ENCODE results near the gene NDUFB2.
"Not testable (repeated sequence)": the region's sequence is repeated elsewhere in the genome, so short reads cannot be mapped to it uniquely, and the experiment has no call there.

Gene NDUFB2

DNA sequence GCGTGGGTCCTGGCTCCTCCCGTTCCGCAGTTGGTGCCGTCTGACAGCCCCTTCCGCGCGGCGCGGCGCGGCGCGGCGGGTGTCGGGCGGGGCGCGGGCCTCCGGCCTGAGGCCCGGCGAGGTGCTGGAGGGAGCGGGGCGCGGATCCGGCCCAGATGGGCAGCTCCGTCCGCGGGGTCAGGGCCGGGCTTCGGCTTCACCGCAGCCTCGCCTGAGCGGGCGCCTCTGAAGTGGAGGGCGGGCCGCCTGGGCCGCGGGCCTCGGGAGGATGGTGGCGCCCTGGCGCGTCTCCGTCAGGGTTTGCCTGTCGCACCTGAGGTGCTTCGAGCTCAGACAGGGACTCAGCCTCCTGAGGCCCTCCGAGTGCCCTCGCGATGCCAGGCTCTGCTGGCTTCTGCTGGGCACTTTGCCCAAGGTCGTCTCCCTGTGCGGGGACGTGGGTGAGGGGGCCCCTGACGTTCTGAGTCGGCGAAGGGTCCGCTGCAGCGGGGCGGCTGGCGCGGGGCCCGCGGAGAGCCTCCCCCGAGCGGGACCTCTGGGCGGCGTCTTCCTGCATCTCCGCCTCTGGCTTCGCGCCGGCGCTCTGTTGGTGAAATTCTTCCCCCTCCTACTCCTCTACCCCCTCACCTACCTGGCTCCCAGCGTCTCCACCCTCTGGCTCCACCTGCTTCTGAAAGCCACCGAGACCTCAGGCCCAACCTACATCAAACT is 23.3 kb upstream of the NDUFB2 start:
- DNase-seq = no peak

DNA sequence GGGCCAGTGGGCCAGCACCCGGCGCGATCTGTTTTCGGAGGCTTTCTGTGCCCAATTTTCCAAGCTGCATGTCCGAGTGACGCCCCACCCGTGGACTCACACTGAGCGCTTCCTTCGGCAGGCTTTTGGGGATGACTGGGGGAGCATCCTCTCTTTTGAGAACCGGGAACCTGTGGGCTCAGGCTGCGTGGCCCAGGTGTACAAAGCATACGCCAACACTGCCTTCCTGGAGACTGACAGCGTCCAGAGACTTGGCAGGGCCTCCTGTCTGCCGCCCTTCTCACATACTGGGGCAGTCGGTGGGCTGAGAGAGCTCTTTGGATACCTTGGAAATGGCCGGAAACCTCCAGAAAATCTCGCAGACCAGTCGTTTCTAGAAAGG is 22.7 kb upstream of the NDUFB2 start:
- no peak for DNase-seq

DNA sequence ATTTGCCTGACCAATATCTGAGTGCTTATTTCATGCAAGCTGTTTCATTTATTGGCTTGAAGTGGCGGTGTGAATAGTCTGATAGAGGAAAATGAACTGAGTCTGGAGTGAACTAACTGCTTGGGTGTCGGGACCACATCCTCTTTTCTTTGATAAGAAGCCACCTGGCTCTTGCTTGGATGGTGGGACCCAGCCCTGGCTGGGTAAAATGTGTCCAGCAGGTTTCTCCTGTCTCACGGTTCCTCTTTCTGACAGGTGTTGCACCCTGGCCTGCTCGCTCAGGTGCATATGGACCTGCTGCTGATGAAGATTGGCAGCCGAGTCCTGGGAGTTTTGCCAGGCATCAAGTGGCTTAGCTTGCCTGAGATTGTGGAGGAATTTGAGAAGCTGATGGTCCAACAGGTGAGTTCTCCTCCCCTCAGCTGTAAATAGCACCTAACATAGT is 22.1 kb upstream of the NDUFB2 start:
- no peak for DNase-seq

DNA sequence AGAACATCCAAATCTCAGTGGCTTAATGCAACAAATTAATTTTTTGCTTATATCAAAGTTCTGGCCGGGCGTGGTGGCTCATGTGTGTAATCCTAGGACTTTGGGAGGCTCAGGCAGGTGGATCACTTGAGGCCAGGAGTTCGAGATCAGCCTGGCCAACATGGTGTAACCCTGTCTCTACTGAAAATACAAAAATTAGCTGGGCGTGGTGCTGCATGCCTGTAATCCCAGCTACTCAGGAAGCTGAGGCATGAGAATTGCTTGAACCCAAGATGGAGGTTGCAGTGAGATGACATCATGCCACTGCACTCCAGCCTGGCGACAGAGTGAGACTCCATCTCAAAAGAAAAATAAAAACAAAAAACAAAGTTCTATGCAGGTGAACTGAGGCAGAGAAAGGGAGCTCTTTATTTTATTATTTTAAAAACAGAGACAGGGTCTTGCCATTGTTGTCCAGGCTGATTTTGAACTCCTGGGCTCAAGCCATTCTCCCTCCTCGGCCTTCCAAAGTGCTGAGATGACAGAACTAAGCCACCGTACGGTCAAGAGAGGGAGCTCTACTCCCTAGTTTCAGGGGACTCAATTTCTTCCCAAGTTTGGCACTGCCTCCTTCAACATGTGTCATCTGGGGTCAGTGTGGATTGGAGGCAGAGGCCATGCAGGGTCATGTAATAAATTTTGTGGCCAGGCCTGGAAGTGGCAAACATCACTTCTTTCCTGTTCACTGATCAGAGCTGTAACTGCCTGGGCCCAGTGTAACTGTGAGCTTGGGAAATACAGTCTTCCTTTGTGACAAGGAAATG is 21.4 kb upstream of the NDUFB2 start:
- DNase-seq = peak; percentile 87 to 93

DNA sequence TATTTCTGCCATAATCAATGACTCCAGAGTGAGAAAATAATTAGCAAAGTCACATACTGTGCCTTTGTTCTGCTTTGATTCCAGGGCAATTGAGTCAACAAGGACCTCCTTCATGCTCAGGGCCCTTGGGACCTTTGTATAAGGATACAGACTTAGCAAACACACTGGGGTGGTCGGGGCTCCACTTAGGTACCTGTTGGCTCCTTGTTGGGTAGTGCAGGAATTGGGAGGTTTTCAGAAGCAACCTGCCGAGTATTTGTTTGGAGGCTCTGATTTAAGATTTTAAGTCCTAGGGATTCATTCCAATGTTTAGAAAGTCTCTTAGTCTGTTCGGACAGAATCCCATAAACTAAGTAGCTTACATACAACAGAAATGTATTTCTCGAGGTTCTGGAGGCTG is 20.8 kb upstream of the NDUFB2 start:
- no peak for DNase-seq

DNA sequence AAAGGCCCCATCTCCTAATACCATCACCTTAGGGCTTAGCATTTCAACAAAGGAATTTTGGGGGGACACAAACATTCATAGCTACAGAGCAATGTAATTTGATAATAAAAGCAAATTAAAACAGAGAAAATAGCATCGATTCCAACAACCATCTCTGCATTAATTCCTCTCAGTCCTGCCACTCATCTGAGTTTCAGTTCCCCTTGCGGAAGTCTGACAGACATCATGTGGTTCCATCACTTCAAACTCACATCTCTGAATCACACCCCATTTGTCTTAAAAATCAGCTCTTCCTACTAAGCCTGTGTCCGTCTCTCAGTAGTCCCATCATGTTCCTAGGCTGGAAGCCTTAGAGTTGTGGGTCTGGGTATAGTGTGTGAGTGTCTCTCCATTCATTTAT is 20.2 kb upstream of the NDUFB2 start:
- DNase-seq = no peak

DNA sequence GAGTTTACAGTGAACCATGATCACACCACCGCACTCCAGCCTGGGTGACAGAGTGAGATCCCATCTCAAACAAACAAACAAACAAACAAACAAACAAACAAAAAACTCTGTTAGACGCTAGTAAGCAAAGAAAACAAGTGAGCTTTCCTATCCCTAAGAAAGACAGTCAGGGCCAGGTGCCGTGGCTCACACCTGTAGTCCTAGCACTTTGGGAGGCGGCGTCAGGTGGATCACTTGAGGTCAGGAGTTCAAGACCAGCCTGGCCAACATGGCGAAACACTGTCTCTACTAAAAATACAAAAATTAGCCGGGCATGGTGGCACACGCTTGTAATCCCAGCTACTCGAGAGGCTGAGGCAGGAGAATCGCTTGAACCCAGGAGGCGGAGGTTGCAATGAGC is 19.6 kb upstream of the NDUFB2 start:
- DNase-seq = not testable (repeated sequence)

DNA sequence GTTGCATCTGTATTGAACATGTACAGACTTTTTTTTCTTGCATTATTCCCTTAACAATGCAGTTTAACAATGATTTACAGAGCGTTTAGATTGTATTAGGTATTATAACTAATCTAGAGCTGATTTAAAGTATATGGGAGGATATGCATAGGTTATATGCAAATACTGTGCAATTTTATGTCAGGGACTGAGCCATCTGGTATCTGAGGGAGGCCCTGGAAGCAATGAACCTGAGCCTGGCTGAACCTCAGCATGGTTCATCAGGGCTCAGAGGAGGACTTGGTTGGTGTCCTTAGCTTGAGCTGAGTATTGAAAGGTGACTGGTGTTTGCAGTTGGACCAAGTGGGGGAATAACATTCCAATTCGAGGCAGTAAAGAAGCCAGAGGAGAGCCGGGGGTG is 19.0 kb upstream of the NDUFB2 start:
- DNase-seq = no peak

DNA sequence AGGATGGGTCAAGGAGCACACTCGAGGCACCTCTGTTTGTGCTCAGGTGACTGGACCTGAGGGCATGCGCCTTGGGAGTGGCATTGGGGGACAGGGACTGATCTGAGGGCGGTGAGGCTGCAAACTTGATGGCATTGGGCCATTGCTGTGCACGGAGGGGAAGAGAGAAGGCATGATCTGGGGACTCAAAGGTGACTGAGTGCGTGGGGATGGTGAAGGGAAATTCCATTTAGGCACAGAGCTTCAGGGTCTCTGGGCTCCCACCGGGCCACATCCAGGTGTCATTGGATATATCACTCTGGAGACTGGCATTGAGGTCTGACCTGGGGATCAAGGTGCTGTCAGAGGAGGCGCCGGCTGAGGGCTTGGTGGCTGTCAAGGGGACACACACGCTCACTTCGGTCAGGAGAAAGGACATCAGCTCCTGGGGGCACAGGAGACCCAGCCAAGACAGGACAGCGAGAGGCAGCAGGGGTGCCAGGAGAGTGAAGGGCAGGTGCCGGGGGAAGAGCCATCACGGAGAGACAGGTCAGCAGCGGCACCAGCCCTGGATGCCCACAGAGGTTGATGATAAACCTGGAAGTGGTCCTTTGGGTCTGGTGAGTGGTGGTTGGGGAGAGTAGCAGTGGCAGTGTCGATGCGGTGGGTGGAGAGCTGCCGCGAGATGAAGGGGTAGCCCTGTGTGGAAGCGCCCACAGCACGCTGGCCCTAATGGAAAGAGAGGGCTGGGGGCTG is 18.3 kb upstream of the NDUFB2 start:
- no peak for DNase-seq

DNA sequence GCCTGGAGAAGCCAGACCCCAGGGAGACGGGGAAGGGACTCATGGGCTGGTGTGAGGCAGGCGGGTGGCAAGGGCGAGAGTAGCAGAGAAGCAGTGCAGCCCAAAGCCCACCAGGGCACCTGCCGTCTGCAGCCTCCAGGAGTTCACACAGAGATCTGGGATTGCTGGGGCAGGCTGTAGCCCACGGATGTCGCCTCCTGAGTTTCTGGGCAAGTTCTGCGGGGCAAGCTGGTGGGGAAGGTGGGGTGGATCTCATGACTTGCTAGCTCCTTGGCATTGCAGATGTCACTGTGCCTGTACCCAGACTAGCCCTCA is 17.7 kb upstream of the NDUFB2 start:
- no peak for DNase-seq

DNA sequence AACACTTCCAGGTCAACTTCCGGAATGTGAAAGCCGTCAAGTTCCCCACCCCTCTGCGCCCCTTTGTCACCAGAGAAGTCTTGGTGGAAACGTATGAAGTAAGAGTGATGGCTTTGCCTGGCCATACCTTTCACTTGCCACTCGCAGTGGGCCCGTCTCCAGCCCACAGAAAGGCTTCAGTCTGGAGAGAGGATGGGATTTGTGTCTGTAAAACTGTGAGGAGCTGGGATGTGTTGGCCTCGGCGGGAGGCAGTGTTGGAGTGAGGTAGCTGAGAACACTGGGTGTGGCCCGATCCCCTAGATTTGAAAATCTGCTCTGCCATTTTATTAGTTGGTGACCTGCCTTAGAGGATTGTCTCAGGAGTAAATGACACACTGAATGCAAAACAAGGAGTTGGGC is 17.3 kb upstream of the NDUFB2 start:
- no peak for DNase-seq

DNA sequence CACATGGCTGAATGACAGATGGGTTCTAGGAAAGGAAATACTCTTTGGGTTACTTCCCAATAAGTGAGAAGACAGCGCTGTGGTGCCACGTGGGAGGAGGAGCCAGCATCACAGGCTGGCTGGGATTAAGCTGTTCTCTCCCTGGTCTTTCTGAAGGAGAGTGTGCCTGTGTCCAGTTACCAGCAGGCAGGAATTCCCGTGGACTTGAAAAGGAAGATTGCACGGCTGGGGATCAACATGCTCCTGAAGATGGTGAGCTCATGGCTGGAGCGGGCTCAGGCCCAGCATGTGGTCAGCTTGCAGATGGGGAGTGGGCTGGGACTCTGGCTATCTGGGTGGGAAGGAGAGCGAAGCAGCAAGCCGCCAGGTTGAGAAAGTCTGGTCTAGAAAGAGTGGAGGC is 15.6 kb upstream of the NDUFB2 start:
- no peak for DNase-seq

DNA sequence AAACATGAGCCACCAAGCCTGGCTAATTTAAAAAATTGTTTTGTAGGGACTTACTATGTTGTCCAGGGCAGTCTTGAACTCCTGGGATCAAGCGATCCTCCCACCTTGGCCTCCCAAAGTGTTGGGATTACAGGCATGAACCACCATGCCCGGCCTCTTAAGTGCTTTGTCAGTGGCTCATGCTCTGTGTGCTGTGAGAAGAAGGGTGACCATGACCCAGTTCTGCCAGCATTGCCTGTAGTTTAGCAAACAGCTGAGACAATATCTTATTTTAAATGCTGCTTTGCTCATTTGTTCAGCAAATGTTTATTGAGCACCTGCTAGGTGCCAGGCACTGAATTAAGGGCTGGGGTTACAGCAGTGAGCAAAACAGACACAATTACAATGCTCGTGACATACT is 14.7 kb upstream of the NDUFB2 start:
- no peak for DNase-seq

DNA sequence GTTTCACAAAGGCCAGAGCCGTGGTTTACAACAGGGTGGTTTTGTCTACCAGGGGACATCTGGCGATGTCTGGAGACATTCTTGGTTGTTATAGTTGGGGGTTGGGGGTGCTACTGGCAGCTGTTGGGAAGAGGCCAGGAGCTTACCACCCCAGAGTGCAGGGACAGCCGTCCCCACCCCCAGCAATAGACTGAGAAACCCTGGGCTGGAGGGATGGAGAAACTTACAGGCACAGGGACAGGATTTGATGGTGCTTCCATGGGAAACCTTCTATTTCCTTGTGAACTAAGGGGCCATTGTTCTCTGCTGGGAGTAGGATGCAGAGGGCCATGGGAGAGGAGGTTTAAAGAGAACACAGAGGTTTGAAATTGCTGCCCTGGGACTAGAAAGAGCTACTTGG is 12.9 kb upstream of the NDUFB2 start:
- DNase-seq = no peak

DNA sequence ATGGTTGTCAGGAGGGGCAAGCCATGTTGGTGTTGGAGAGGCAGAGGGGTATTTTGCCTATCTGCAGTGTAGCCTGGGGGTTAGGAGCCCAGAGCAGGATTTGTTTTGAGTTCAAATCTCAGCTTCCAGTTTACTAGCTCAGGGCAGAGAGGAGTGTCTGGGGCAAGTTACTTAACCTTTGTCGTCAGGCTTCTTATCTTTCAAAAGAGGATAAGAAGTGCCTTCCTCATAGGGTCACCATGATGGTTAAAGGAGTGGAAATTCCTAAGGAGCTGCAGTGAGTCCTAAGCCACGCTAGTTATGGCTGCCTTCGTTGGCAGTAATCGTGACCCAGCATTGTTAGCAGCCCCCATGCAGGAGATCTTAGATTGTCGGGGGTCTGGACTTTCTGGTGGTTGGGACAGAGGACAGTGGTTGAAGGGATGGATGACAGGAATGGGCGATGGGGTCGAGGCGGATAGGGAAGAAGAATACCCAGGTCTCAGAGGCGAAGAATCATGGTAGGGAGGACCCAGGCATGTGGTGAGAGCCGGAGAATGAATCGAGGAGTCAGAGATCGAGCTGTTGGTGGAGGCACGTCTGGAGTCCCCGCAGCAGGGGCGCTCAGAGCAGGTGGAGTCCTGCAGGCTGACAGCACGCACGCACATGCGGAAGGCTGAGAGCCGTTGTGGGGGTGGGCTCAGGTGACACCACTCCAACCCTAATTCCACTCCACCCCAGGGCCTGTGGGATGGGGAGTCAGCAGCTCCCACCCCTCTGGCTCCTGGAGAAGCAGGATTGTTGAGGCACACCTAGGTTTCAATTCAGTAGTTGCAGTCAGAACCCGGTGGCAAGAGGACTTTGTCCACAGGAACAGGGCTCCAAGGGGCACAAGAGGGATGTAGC is 12.2 kb upstream of the NDUFB2 start:
- DNase-seq = no peak

DNA sequence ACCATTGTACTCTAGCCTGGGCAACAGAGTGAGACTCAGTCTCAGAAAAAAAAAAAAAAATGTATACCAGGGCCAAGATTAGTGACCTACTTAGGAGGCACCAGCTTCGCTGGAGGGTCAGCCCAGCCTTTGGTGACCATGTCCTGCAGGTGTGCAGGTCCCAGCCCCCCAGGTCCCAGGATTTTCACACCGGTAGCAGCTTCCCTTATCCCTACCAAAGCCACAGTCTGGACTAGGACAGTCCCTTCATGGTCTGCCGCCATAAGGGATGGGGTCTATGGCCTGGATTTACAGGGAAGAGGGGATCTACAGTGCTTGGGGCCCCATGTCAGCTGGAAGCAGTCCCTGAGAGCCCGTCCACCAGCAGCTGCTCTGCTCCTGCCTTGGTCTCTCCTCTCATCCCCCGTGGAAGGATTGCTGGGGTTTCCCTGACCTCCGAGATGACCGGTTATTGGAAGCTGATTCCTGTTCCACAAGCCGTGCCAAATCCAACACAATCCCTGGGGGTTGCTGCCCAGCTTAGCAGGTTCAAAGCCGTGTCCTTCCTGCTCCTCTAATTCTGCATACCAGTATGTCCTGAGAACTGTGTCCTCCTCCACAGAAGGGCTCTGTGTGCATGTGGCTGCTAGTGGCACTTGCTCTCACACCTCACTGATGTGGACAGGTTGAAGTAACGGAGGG is 11.0 kb upstream of the NDUFB2 start:
- no peak for DNase-seq

DNA sequence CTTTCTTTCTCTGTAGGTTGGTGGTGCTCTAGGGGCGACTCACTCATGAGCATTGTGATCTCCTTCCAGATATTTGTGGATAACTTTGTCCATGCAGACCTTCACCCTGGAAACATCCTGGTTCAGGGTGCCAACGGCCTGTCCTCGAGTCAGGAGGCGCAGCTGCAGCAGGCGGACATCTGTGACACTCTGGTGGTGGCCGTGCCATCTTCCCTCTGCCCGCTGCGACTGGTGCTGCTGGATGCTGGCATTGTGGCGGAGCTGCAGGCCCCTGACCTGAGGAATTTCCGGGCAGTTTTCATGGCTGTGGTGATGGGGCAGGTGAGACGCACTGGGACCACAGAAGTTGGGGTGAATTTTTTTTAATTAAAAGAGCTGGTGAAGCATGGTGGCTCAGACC is 9.6 kb upstream of the NDUFB2 start:
- no peak for DNase-seq

DNA sequence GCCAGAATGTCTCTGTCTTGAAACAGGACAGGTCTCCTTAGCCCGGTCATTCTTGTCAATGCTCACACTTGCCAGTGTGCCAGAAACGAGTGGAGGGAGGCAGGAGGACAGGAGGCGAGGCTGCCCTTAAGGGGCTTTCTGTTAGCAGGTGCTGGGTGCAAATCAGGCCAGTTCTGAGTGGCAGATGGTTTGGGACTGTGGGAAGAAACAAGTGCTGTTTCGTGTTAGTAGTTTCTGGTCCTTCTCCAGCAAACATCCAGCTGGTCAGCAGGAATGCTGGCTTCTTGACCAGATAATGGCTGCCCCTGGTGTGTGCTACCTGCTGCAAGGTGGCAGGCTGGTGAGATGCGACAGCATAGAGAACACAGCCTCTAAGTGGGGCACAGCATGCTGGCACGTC is 8.2 kb upstream of the NDUFB2 start:
- DNase-seq = no peak

DNA sequence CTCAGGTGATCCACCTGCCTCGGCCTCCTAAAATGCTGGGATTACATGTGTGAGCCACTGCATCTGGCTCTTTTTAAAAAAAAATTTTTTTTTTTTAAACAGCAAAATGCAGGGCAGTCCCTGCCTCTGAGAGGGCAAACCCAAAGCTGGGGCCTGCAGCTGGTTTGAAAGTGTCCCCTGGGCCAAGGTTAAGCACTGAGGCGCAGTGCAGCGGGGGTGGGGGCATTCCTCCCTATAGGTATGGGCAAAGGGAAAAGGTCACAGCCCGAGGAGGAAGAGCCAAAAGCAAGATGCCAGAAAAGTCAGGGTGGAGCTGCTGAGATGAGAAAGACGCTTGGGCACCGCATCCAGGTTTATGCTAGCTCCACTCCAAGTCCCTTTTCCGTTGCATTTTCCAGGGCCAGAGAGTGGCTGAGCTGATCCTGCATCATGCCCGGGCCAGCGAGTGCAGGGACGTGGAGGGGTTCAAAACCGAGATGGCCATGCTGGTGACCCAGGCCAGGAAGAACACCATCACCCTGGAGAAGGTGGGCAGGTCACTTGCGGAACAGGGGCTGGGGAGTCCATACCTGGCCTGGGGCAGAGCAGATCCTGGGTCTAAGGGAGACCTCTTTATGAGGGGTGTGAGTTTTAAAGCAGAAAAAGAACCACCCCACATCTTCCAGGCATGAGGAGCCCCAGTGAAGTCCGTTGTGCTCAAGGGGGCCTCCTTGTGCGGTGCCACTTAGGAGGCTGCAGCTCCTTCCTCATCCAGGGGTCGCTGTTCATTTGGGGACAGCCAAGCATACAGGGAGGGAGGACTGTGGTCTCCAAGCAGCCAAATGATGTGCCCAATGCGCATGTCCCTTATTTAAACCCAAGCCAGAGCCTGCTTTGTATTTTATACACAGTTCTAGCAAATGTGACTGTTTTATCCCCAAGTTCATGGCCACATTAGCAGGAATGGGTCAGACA is 7.0 kb upstream of the NDUFB2 start:
- no peak for DNase-seq

DNA sequence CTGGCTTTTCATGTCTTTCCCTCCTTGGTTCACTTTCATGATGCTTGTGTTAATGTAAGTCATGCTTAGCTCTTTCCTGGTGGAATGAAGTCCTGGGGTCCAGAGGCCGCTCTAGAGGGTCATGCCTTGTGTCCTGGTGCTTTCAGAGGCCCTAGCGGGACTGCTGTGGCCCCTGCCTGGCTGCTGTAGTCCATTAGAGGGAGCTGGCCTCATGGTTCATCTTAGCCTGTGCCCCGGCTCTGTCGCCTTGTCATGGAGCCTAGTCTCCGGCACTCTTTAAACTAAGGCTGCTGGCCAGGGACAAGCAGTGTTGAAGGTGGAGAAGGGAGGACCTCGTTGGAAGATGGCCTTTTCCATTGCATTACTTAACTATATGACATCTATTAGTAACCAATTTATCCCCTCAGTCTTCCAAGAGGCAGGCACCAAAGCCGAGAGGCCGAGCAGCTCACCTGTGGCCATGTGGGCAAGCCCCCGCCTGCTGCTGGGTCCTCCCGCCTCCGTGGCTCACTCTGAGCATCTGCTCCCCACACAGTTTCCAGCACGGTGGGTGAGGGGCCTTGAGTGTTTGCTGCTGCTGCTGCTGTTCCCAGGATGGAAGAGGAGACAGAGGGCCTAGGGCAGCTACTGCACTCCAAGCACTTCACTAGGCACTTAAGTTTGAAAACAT is 5.0 kb upstream of the NDUFB2 start:
- no peak for DNase-seq

DNA sequence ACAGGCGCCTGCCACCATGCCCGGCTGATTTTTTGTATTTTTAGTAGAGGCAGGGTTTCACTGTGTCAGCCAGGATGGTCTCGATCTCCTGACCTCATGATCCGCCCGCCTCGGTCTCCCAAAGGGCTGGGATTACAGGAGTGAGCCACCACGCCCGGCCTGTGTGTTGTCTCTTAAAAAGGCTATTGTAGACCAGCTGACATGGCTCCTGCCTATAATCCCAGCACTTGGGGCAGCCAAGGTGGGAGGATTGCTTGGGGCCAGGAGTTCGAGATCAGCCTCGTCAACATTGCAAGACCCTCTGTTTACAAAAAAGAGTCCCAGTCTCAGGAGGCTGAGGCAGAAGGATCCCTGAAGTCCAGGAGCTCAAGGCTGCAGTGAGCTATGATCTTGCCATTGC is 2.7 kb upstream of the NDUFB2 start:
- not testable (repeated sequence) for DNase-seq

Measured in AML-193 (cell line).